ENCODE measurements around the gene ADGRD1.

ADGRD1 gene

GRCh38 chr12:131093971-131094830, 140.5 kb downstream of the ADGRD1 start:
- DNase-seq, result no peak

GRCh38 chr12:131094831-131095805, 141.4 kb downstream of the ADGRD1 start:
- no peak for DNase-seq

GRCh38 chr12:131095826-131096680, 142.3 kb downstream of the ADGRD1 start:
- DNase-seq, result no peak

- DNase-seq, result no peak
Measured at GRCh38 chr12:131096681-131097181, 143.0 kb downstream of the ADGRD1 start.

GRCh38 chr12:131097202-131098177, 143.8 kb downstream of the ADGRD1 start:
- no peak for DNase-seq

- no peak for DNase-seq
Measured at GRCh38 chr12:131098178-131098981, 144.7 kb downstream of the ADGRD1 start.

GRCh38 chr12:131100031-131100674, 146.4 kb downstream of the ADGRD1 start:
- no peak for DNase-seq

GRCh38 chr12:131101006-131101405, 147.3 kb downstream of the ADGRD1 start:
- DNase-seq, result no peak

- no peak for DNase-seq
Measured at GRCh38 chr12:131101703-131102492, 148.2 kb downstream of the ADGRD1 start.

- no peak for DNase-seq
Measured at GRCh38 chr12:131102493-131102931, 148.8 kb downstream of the ADGRD1 start.

- DNase-seq, result no peak
Measured at GRCh38 chr12:131102991-131103668, 149.4 kb downstream of the ADGRD1 start.

GRCh38 chr12:131103669-131104462, 150.2 kb downstream of the ADGRD1 start:
- no peak for DNase-seq

GRCh38 chr12:131104463-131105350, 151.0 kb downstream of the ADGRD1 start:
- peak; percentile 75 for DNase-seq

- no peak for DNase-seq
Measured at GRCh38 chr12:131105351-131105735, 151.6 kb downstream of the ADGRD1 start.

- no peak for DNase-seq
Measured at GRCh38 chr12:131105736-131106348, 152.1 kb downstream of the ADGRD1 start.
